Measurements from ENCODE around the gene GH1.

GH1 gene

GRCh38 chr17:63941162-63941561, 22.5 kb upstream of the GH1 start:
- H3K9me3 Mint-ChIP-seq: no peaks in the 10 kb centered on the region

GRCh38 chr17:63940584-63940983, 21.9 kb upstream of the GH1 start:
- no peaks in the 10 kb centered on the region for H3K9me3 Mint-ChIP-seq
- H3K27me3 Mint-ChIP-seq (ENCODE audit: low read depth): peaks cover 8% of the 10 kb centered on the region
- H3K4me1 Mint-ChIP-seq: peaks cover 18% of the 10 kb centered on the region
- no peaks in the 10 kb centered on the region for H3K36me3 Mint-ChIP-seq (ENCODE audit: low read depth)
- TF ChIP-seq CTCF (IDR thresholded peaks at IDR 0.05; ENCODE audit: unreplicated experiment in 3 of 3): no peak
- H3K27ac Mint-ChIP-seq: no peak overlapping the region
- H3K4me3 Mint-ChIP-seq: no peak overlapping the region

More at GRCh38 chr17:63941162-63941561, 22.5 kb upstream of the GH1 start:
- TF ChIP-seq CTCF (IDR thresholded peaks at IDR 0.05; ENCODE audit: unreplicated experiment in 3 of 3): no peak
- Mint-ChIP-seq H3K4me1 (peaks cover 18% of the 10 kb centered on the region), H3K27me3 (ENCODE audit: low read depth) (peaks cover 8% of the 10 kb centered on the region), H3K36me3 (ENCODE audit: low read depth) (no peaks in the 10 kb centered on the region), H3K4me3 (no peak overlapping the region), H3K27ac (no peak overlapping the region)

GRCh38 chr17:63939884-63940283, 21.2 kb upstream of the GH1 start:
- Mint-ChIP-seq H3K4me3 (no peak overlapping the region), H3K9me3 (no peaks in the 10 kb centered on the region), H3K4me1 (peaks cover 18% of the 10 kb centered on the region), H3K27ac (peak overlapping the region in 1 of 3 experiments; percentile 59), H3K27me3 (ENCODE audit: low read depth) (peaks cover 8% of the 10 kb centered on the region), H3K36me3 (ENCODE audit: low read depth) (no peaks in the 10 kb centered on the region)
- no peak for TF ChIP-seq CTCF (IDR thresholded peaks at IDR 0.05; ENCODE audit: unreplicated experiment in 3 of 3)

GRCh38 chr17:63939401-63939800, 20.8 kb upstream of the GH1 start:
- no peak for TF ChIP-seq CTCF (IDR thresholded peaks at IDR 0.05; ENCODE audit: unreplicated experiment in 3 of 3)
- H3K27me3 Mint-ChIP-seq (ENCODE audit: low read depth): peaks cover 8% of the 10 kb centered on the region
- peaks cover 18% of the 10 kb centered on the region for H3K4me1 Mint-ChIP-seq
- H3K4me3 Mint-ChIP-seq: no peak overlapping the region
- no peaks in the 10 kb centered on the region for H3K9me3 Mint-ChIP-seq
- no peaks in the 10 kb centered on the region for H3K36me3 Mint-ChIP-seq (ENCODE audit: low read depth)
- H3K27ac Mint-ChIP-seq: peak overlapping the region; percentile 51 to 59 (median 56)

- TF ChIP-seq CTCF (IDR thresholded peaks at IDR 0.05; ENCODE audit: unreplicated experiment in 3 of 3): no peak
- Mint-ChIP-seq H3K36me3 (ENCODE audit: low read depth) (no peaks in the 10 kb centered on the region), H3K27me3 (ENCODE audit: low read depth) (peaks cover 8% of the 10 kb centered on the region), H3K4me1 (peaks cover 18% of the 10 kb centered on the region), H3K9me3 (no peaks in the 10 kb centered on the region), H3K4me3 (no peak overlapping the region), H3K27ac (no peak overlapping the region)
Observed at GRCh38 chr17:63937920-63938319, 19.3 kb upstream of the GH1 start.

GRCh38 chr17:63937319-63937718, 18.7 kb upstream of the GH1 start:
- no peaks in the 10 kb centered on the region for H3K9me3 Mint-ChIP-seq
- H3K36me3 Mint-ChIP-seq (ENCODE audit: low read depth): no peaks in the 10 kb centered on the region
- no peak overlapping the region for H3K27ac Mint-ChIP-seq
- peaks cover 18% of the 10 kb centered on the region for H3K4me1 Mint-ChIP-seq
- H3K27me3 Mint-ChIP-seq (ENCODE audit: low read depth): peaks cover 8% of the 10 kb centered on the region
- no peak for TF ChIP-seq CTCF (IDR thresholded peaks at IDR 0.05; ENCODE audit: unreplicated experiment in 3 of 3)
- H3K4me3 Mint-ChIP-seq: no peak overlapping the region
